H1 (cell line): ENCODE results near the gene SHQ1. TPM values are rescaled to one million over a fixed set of nuclear protein-coding genes. Genes with fewer than 3 reads are reported as not detected.

ENCODE experiments used
- CTCF ChIA-PET: fragments of 300-600 bp; sonication (Branson Sonifier 250); formaldehyde crosslinking; loops from one replicate; lab custom pipeline; 2021; ENCODE audit not compliant: partially characterized antibody; lab: Charles Lee
- POLR2A ChIA-PET: fragments of 300-600 bp; sonication (Branson Sonifier 250); formaldehyde crosslinking; loops from one replicate; lab custom pipeline; 2021; ENCODE audit warnings: inconsistent platforms; ENCODE audit not compliant: partially characterized antibody; lab: Charles Lee
- DNase-seq, 2 experiments: peaks; one replicate each; pipeline versions ENCODE4 v3.0.0 to v3.0.0-alpha.2; 2010 to 2022; ENCODE audit warnings: low spot score in 2 of 2, low read depth in 1 of 2, mixed read lengths in 1 of 2
- FAIRE-seq: peaks from 2 replicates; lab custom pipeline; 2011; peaks lifted over from hg19 to GRCh38; lab: Jason Lieb, UNC
- H2AFZ ChIP-seq: 2 replicates; pipeline ENCODE4 v1.8.1; 2012; ENCODE audit warnings: low read length, inconsistent platforms
- H2AK5ac ChIP-seq: 2 replicates; pipeline ENCODE4 v1.6.1; 2013; ENCODE audit warnings: low read depth, low read length
- H2BK120ac ChIP-seq: replicated peaks from 2 replicates; pipeline ENCODE3; 2013; ENCODE audit warnings: low read depth, low read length, inconsistent platforms
- H2BK12ac ChIP-seq: 2 replicates; pipeline ENCODE4 v1.6.1; 2013; ENCODE audit warnings: low read depth, low read length
- H2BK15ac ChIP-seq: 2 replicates; pipeline ENCODE4 v1.6.1; 2013; ENCODE audit warnings: low read length
- H2BK20ac ChIP-seq: 2 replicates; pipeline ENCODE4 v1.6.1; 2013; ENCODE audit warnings: low read length
- H2BK5ac ChIP-seq: 2 replicates; pipeline ENCODE4 v1.6.1; 2013; ENCODE audit warnings: low read depth, low read length
- H3K14ac ChIP-seq: 2 replicates; pipeline ENCODE4 v1.6.1; 2013; ENCODE audit warnings: inconsistent platforms; ENCODE audit not compliant: insufficient read length
- H3K18ac ChIP-seq: 2 replicates; pipeline ENCODE4 v1.6.1; 2013; ENCODE audit warnings: low read length; ENCODE audit errors: extremely low read depth
- H3K23ac ChIP-seq: 2 replicates; pipeline ENCODE4 v1.6.1; 2013; ENCODE audit warnings: inconsistent platforms; ENCODE audit not compliant: insufficient read length
- H3K23me2 ChIP-seq: 2 replicates; pipeline ENCODE4 v1.6.1; 2013; ENCODE audit warnings: low read depth, low read length
- H3K27ac ChIP-seq: 2 replicates; pipeline ENCODE4 v1.6.1; 2011; ENCODE audit warnings: low read depth, low read length, inconsistent platforms
- H3K27me3 ChIP-seq, 4 experiments: replicated peaks in 1 of 4; 1 replicate in 1 of 4; 2 replicates in 3 of 4; pipeline versions ENCODE4 v1.6.1 to v1.8.1; 2011 to 2013; ENCODE audit warnings: low read length in 3 of 4, mild to moderate bottlenecking in 3 of 4, inconsistent platforms in 2 of 4, mixed read lengths in 2 of 4, moderate library complexity in 1 of 4; ENCODE audit not compliant: control insufficient read depth in 3 of 4, insufficient read depth in 3 of 4; ENCODE audit errors: extremely low read depth in 1 of 4
- H3K36me3 ChIP-seq, 4 experiments: 2 replicates each; pipeline versions ENCODE4 v1.6.1 to v1.8.1; 2011 to 2013; ENCODE audit warnings: mild to moderate bottlenecking in 4 of 4, low read length in 3 of 4, moderate library complexity in 2 of 4, control low read depth in 1 of 4, inconsistent platforms in 1 of 4; ENCODE audit not compliant: insufficient read depth in 4 of 4, control insufficient read depth in 2 of 4
- H3K4ac ChIP-seq: replicated peaks from 2 replicates; pipeline ENCODE3; 2013; ENCODE audit warnings: low read length, low read depth, mixed read lengths, inconsistent platforms; ENCODE audit not compliant: insufficient read length
- H3K4me1 ChIP-seq, 4 experiments: replicated peaks in 1 of 4; 1 replicate in 1 of 4; 2 replicates in 3 of 4; pipeline versions ENCODE4 v1.6.1 to v1.8.1; 2011 to 2013; ENCODE audit warnings: low read length in 3 of 4, inconsistent platforms in 2 of 4, mixed read lengths in 1 of 4; ENCODE audit not compliant: insufficient read depth in 4 of 4, control insufficient read depth in 3 of 4
- H3K4me2 ChIP-seq, 2 experiments: 2 replicates each; pipeline versions ENCODE4 v1.6.1 to v1.8.1; 2011 to 2013; ENCODE audit warnings: low read depth in 2 of 2, low read length in 2 of 2, control low read depth in 1 of 2, inconsistent platforms in 1 of 2, mild to moderate bottlenecking in 1 of 2; ENCODE audit not compliant: insufficient read depth in 1 of 2
- H3K4me3 ChIP-seq, 4 experiments: fragments of 200-600, 300-600 bp in 1 of 4; sonication (generic), shearing (Covaris generic), sonication (Bioruptor Twin) in 1 of 4; 2 replicates each; pipeline versions ENCODE4 v1.5.1 to v1.8.1; 2011 to 2016; ENCODE audit warnings: low read length in 4 of 4, low read depth in 3 of 4, control low read depth in 2 of 4, inconsistent platforms in 2 of 4, mild to moderate bottlenecking in 2 of 4, mixed read lengths in 1 of 4, moderate library complexity in 1 of 4; ENCODE audit not compliant: insufficient read depth in 2 of 4; ENCODE audit errors: extremely low read depth in 1 of 4
- H3K56ac ChIP-seq: replicated peaks from 2 replicates; pipeline ENCODE3; 2013; ENCODE audit warnings: low read depth, mild to moderate bottlenecking, mixed read lengths, low read length, inconsistent platforms; ENCODE audit not compliant: insufficient read length
- H3K79me1 ChIP-seq: 2 replicates; pipeline ENCODE4 v1.6.1; 2013; ENCODE audit warnings: low read depth, low read length, control low read depth
- H3K79me2 ChIP-seq, 2 experiments: 2 replicates each; pipeline versions ENCODE4 v1.6.1 to v1.8.1; 2012 to 2013; ENCODE audit warnings: low read length in 2 of 2, mild to moderate bottlenecking in 2 of 2, inconsistent platforms in 1 of 2; ENCODE audit not compliant: insufficient read depth in 2 of 2, control insufficient read depth in 1 of 2
- H3K9ac ChIP-seq, 4 experiments: replicated peaks in 1 of 4; 1 replicate in 1 of 4; 2 replicates in 3 of 4; pipeline versions ENCODE4 v1.6.1 to v1.8.1; 2011 to 2013; ENCODE audit warnings: low read depth in 3 of 4, low read length in 3 of 4, control low read depth in 2 of 4, mild to moderate bottlenecking in 2 of 4, moderate library complexity in 2 of 4, inconsistent platforms in 1 of 4; ENCODE audit errors: extremely low read depth in 1 of 4
- H3K9me3 ChIP-seq, 2 experiments: 2 replicates each; pipeline versions ENCODE4 v1.6.1 to v1.8.1; 2012 to 2013; ENCODE audit warnings: mild to moderate bottlenecking in 2 of 2, moderate library complexity in 2 of 2, control low read depth in 1 of 2, inconsistent platforms in 1 of 2, low read depth in 1 of 2, low read length in 1 of 2, mixed read lengths in 1 of 2; ENCODE audit not compliant: insufficient read depth in 2 of 2
- H4K20me1 ChIP-seq, 2 experiments: replicated peaks in 1 of 2; 2 replicates each; pipeline versions ENCODE3 to v1.8.1; 2011 to 2013; ENCODE audit warnings: inconsistent platforms in 2 of 2, low read length in 2 of 2, mild to moderate bottlenecking in 1 of 2; ENCODE audit not compliant: insufficient read depth in 2 of 2, control insufficient read depth in 1 of 2
- H4K5ac ChIP-seq: 2 replicates; pipeline ENCODE4 v1.6.1; 2013; ENCODE audit warnings: low read length, low read depth, mixed read lengths, inconsistent platforms; ENCODE audit not compliant: insufficient read length
- H4K8ac ChIP-seq: 2 replicates; pipeline ENCODE4 v1.8.0; 2013; ENCODE audit warnings: mild to moderate bottlenecking, moderate library complexity, low read length, inconsistent platforms; ENCODE audit not compliant: insufficient read depth; ENCODE audit errors: extremely low read depth
- H4K91ac ChIP-seq: replicated peaks from 2 replicates; pipeline ENCODE3; 2013; ENCODE audit warnings: low read length, mixed read lengths, inconsistent platforms; ENCODE audit not compliant: insufficient read length
- FOSL1 ChIP-seq: IDR thresholded peaks from 2 replicates; pipeline ENCODE4 v1.6.1; 2011; ENCODE audit warnings: mild to moderate bottlenecking, low read depth, low read length, moderate library complexity; ENCODE audit not compliant: insufficient read depth
- HDAC2 ChIP-seq, 2 experiments: fragments of 300-600 bp in 1 of 2; sonication (generic) in 1 of 2; IDR thresholded peaks; 2 replicates each; pipeline ENCODE4 v1.6.1; 2011 to 2012; ENCODE audit warnings: low read depth in 2 of 2, low read length in 2 of 2, mild to moderate bottlenecking in 2 of 2, moderate library complexity in 2 of 2, borderline replicate concordance in 1 of 2, inconsistent platforms in 1 of 2
- PHF8 ChIP-seq: fragments of 200-600 bp; sonication (generic); conservative IDR thresholded peaks from 2 replicates; pipeline ENCODE4 v1.7.1; 2012; ENCODE audit warnings: low read depth, mild to moderate bottlenecking, inconsistent platforms, low read length, moderate library complexity
- WGBS, 2 experiments: shearing (Covaris generic) in 1 of 2; methylation state at CpG; one replicate each; pipeline versions ENCODE4 v1.1.6 to v1.1.7; 2013 to 2015; ENCODE audit warnings: low lambda C conversion rate in 2 of 2, mixed read lengths in 2 of 2, inconsistent platforms in 1 of 2, low coverage in 1 of 2, missing lambda C conversion rate in 1 of 2; ENCODE audit not compliant: insufficient replicate concordance in 2 of 2, insufficient coverage in 1 of 2, insufficient read length in 1 of 2; ENCODE audit errors: extremely low coverage in 1 of 2, missing lambda C conversion rate in 1 of 2; 5-methylcytosine and 5-hydroxymethylcytosine counted together
- polyA plus RNA-seq, 7 experiments: library from polyadenylated mRNA; depleted of rRNA in 3 of 7; stranded (reverse) in 5 of 7; unstranded in 2 of 7; fragments of >200 nt in 5 of 7; fragments of 200-250 nt in 2 of 7; gene quantifications; 1 replicate in 5 of 7; 2 replicates in 1 of 7; 4 replicates in 1 of 7; pipeline versions ENCODE4 v1.2.1 to v1.2.3, GENCODE V29; 2011 to 2013; ENCODE audit warnings: missing spikeins in 2 of 7, mixed read lengths in 2 of 7
- total RNA-seq: library from RNA; stranded (reverse); fragmentation: NEBNext Ultra II Directional; extraction: Animal tissue kit (Norgen Biotek cat#: 25700); gene quantifications from 2 replicates; pipeline ENCODE4 v1.2.1, GENCODE V29; 2021

Gene SHQ1
- total and polyA plus RNA-seq, 2 of the 8 experiments (the other 6 are each of a cell fraction or from before 2014, with no cell fraction given) = 10.7 to 34.4 TPM

DNA sequence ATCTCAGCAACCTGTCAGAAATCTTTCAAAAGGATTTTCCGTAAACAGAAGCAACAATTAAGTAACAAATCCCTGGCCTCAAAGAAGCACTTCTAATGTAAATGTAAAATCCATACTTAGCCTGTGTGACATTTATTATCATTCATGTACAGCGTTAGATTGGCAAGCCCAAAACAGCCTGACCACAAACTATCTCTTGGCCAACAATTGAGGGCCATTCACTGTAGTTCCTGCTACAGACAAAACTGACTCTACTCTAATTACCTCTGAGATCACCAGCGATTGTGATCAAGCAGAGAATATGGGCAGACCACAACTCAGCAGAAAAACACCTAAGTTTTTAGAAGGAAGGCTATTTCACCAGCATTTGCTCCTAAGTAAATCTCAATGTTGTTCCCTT lies 9.2 kb downstream of the SHQ1 start:
- Histone ChIP-seq H3K4ac (no peak overlapping the region), H4K5ac (no peak overlapping the region), H3K9me3 (no peaks in the 10 kb centered on the region), H4K20me1 (no peaks in the 10 kb centered on the region), H3K14ac (no peak overlapping the region), H3K4me2 (no peak overlapping the region), H3K23ac (no peak overlapping the region), H3K18ac (no peak overlapping the region), H2BK20ac (no peak overlapping the region), H3K56ac (no peak overlapping the region), H4K91ac (no peak overlapping the region), H3K4me1 (no peaks in the 10 kb centered on the region), H2BK5ac (no peak overlapping the region), H3K23me2 (no peaks in the 10 kb centered on the region), H3K36me3 (peaks cover 2 to 17% (median 10%) of the 10 kb centered on the region in 4 experiments; a peak in 6 of 8 replicates), H3K79me1 (no peaks in the 10 kb centered on the region), H2BK120ac (no peak overlapping the region), H2AK5ac (no peak overlapping the region), H2BK12ac (no peak overlapping the region), H4K8ac (no peak overlapping the region), H3K27ac (no peak overlapping the region), H3K9ac (no peak overlapping the region), H3K79me2 (no peaks in the 10 kb centered on the region), H3K4me3 (no peak overlapping the region), H3K27me3 (no peaks in the 10 kb centered on the region), H2AFZ (no peak overlapping the region), H2BK15ac (no peak overlapping the region)
- ChIA-PET POLR2A (no interaction called here), CTCF (no interaction called here)
- WGBS, 2 experiments = 97% methylated on average over 3 of the region's 3 CpGs; no CpG with 5 or more reads in 1 of the 2 experiments
- DNase-seq (no peak), FAIRE-seq (no peak)
- TF ChIP-seq PHF8 (no peak), HDAC2 (IDR thresholded peaks at IDR 0.05; ENCODE audit: borderline replicate concordance in 1 of 2, low read depth in 2 of 2, low read length in 2 of 2) (no peak), FOSL1 (no peak)
